Fibroblast of upper back skin (primary cell): Measurements from ENCODE around the gene KCNJ14.

Experiments
- DNase-seq: peaks from one replicate; pipeline ENCODE4 v3.0.0-alpha.2; 2013

KCNJ14 gene

GRCh38 chr19:48489608-48490216, 34.3 kb downstream of the KCNJ14 start:
- peak; percentile 45 for DNase-seq

GRCh38 chr19:48490981-48491792, 35.8 kb downstream of the KCNJ14 start:
- DNase-seq, result no peak

GRCh38 chr19:48491793-48492123, 36.4 kb downstream of the KCNJ14 start:
- DNase-seq, result no peak

- peak; percentile 96 for DNase-seq
These were observed 37.7 kb downstream of the KCNJ14 start for GRCh38 chr19:48492925-48493717.

GRCh38 chr19:48493718-48494401, 38.5 kb downstream of the KCNJ14 start:
- DNase-seq, result no peak

- DNase-seq, result no peak
These were observed 40.0 kb downstream of the KCNJ14 start for GRCh38 chr19:48495396-48495795.

DNA sequence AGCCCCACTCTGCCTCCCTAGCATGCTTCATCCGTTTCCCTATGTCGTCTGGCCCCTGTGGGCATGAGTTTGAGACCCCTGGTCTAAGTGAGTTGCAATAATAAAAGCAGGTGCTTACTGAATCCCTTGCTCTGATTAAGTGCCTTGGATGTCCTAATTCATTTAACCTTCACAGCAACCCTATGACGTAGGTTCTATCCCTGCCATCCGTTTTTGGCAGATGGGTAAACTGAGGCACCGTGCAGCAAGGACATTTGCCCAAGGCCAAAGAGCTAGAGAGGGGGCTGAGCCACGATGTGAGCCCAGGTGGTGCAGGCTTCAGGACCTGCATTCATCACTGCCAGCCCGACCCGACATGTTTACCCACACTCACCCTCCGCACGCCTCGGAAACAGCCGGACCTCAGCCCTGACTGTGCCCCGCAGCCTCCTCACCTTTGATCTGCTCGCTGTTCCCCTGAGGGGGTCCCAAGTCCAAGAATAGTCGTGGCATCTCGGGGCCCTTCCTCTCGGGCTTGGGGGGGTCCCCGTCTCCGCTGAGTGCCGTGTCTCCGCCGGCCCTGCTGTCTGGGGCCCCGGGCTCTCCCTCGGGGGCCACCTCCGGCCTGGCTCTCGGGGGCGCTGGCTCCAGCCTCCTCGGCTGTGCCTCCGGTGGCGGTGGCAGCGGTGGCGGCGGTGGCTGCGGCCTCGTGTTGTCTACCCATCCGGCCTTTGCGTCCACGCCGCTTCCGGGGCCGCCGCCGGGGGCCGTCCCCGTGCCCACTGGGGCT, 41.8 kb downstream of the KCNJ14 start:
- DNase-seq, result no peak

GRCh38 chr19:48497728-48498594, 42.6 kb downstream of the KCNJ14 start:
- DNase-seq, result no peak

DNA sequence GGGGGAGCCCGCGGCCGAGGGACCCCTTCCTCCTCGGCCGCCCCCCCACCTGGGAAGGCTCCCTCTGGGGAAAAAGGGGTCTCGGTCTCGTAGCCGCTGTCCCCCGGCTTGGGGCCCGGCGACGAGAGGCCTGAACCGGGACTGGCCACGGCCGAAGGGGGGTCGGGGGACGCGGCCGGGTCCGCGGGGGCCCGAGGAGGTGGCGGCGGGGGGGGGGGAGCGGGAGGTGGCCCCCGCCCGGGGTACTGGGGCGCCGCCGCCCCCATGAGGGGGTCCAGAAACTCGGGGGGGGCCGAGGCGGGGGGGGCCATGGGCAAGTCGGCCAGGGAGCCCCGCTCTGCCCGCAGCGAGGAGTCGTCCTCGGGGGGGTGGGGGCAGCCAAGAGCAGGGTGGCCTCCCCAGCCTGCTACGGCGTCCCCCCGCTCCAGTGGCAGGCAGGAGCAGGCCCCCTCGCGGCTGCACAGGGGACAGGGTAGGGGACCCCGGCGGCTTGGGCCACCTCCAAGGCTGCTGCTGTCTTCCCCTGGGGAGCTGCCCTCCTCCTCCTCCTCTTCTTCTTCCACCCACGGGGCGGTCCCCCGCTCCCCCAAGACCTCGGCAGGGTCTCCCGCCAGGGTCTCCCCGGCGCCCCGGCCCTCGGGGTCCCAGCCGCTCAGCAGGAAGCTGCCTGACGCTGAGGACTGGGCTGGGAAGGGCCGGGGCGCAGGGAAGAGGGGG, 43.4 kb downstream of the KCNJ14 start:
- no peak for DNase-seq

- no peak for DNase-seq
These were observed 44.1 kb downstream of the KCNJ14 start for GRCh38 chr19:48499316-48500090.

DNA sequence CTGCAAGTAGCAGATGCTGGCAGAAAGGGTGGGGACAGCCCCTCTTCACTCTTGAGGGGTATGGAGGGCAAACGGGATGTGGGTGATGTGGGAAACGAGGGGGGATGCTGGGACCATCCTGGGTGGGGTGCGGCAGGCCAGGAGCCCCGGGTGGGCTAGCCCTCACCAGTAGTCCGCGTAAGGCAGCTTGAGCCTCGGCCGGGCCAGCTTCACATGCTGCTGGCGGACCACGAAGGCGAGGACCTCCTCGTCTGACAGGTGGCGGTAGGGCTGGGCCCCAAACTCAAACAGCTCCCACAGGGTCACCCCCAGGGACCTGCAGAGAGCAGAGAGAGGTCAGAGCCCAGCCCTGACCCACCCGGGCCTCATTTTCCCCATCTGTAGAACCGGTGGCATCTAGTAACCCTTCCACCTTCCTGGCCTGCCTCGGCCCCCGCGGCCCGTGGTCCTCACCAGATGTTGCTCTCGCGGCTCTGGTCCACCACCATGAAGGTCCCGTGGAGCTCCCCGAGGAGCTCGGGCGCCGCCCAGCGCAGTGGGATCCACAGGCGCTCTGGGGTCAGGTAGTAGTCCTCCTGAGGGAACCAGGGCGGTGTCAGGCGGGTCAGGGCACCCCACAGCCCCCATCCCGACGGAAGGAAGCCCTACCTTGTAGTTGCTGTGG, 45.6 kb downstream of the KCNJ14 start:
- DNase-seq, result no peak

- DNase-seq, result no peak
These were observed 46.3 kb downstream of the KCNJ14 start for GRCh38 chr19:48501494-48502349.

- no peak for DNase-seq
These were observed 47.1 kb downstream of the KCNJ14 start for GRCh38 chr19:48502350-48503018.

- peak; percentile 49 for DNase-seq
These were observed 50.9 kb downstream of the KCNJ14 start for GRCh38 chr19:48506138-48506733.

- no peak for DNase-seq
These were observed 52.6 kb downstream of the KCNJ14 start for GRCh38 chr19:48507911-48508439.

DNA sequence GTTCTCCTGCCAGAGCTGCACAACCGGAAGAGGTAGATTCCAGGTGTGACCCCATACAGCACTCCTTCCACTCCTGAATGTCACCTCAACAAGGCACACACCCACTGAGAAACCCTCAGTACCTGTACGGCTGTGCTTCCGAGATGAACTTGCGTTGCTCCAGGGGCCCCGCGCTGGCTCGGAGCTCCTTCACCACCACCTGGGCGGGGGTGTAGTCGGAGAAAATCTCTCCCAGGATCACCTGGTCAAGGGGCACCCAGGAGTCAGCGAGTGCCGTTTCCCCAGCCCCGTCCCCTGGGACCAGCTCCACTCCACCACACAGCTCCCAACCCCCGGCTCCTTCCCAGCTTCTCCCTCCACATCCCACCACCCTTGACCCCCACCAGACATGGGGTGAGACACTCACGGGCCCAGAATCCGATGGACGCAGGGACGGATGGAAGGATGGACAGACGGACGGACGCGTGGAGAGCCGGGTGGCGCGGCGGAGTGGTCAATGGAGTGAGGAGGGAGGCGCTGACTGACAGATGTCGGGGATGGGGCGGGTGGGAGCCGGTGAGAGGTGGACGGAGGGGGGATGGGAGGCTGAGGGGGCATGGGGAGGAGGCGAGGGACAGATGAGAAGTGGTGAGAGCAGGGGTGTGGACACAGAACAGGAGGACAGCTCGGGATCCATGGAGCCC, 53.5 kb downstream of the KCNJ14 start:
- no peak for DNase-seq
